CD1c-positive myeloid dendritic cell (primary cell): Measurements from ENCODE around the gene BBLN.
A peak's percentile ranks its signal among the peaks of the same experiment; 100 is the strongest.
"Not testable (repeated sequence)": the region's sequence is repeated elsewhere in the genome, so short reads cannot be mapped to it uniquely, and the experiment has no call there.

Source experiments
- DNase-seq: peaks from one replicate; pipeline ENCODE4 v3.0.0-alpha.2; 2016; ENCODE audit errors: extremely low spot score

BBLN gene

GRCh38 chr9:128124873-128125579 lies 35.0 kb upstream of the BBLN start:
- peak; percentile 77 for DNase-seq

DNA sequence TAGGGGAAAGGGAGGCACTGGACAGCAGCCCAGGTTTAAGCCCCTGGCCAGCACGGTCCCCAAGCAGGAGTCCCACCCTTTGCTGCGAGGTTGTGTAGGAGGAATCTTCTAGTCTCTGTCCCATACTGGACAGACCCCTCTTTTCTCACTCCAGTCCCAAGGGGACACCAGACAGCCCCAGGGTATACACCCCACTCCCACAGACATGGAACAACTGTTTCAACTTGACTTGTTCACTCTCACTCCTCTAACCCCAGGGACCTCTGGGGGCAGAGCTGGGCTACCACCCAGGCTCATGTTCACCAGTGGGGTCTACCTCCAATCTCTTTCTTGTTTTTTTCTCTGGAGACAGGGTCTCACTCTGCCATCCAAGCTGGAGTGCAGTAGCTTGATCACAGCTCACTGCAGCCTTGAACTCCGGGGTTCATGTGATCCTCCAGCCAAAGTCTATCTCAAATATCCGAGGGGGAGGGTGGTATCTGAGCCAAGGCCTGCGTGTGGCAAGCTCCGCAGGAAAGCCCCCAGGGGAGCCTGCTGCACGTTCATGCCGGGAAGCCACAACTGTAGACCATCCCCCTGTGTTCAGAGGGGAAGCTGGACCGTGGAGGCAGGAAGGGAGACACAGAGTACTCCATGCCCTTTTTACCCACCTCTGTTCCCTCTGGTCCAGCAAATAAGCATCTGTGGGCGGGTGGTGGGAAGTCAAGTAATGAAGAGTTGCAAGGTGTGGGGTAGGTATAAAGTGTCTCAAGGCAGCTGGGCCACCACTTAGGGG lies 34.3 kb upstream of the BBLN start:
- DNase-seq, result no peak

DNA sequence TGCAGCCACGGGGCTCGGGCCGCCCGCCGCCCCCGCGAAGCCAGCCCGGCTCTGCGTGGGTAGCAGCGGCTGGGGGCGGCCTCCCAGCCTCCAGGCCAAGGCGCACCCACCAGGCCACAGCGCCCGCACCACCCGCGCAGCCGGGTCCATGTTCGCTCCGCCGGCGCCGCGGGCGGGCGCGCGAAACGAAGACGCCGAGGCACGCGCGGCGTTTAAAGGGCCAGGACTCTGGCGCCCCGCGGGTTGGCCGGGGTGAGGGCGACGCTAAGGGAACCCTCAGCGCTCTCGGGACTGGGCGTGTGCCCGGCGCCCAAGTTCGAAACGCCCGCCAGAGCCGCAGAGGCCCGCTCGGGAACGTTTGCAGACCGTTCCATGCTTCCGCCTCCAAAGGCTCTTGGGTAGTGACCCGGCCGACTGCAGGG lies 32.5 kb upstream of the BBLN start, which contains the start of gene PTGES2:
TSS of gene PTGES2 (minus strand) at position 162 of the 422 bp plus-strand sequence. CDS start at position 150, 12 bp downstream.
- DNase-seq, result peak; percentile 91

DNA sequence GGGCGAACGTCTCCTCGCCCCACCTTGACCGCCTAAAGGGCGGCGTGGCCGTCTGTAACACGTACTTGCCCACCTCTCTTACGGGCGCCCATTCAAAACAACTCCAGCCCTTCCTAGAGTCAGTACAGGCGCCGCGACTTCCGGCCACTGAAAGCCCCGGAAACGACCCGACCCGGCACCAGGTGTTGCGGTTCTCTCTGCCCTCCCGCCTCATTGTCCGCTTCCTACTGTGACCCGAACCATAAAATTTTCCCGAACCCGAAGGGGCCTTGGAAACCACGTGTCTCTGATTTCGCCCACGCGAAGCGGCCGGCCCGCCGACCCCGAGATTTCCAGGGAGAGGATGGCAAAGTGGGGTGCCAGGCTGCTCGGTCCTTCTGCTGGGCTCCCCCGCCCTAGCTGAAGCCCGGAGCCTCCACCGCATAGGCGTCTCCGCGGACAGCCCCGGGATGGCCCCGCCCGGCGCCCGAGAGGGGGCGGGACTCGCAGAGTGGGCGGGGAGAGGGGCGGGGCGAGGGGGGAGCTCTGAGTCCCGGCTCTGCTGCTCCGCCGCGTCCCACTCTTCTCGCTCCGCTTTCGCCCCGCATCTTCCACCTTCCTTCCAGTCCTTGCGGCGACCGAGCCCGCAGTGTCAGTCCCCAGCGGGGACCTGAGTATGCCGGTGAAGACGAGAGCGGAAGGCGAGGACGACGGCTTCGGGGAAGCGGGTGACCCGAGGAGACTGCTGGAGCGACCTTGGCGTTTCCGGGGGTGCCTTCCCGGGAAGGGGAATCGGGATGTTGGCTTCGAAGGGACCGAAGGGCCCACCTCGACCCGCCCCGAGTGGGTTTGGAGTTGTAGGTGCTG lies 31.9 kb upstream of the BBLN start:
- DNase-seq, result peak; percentile 92

GRCh38 chr9:128128836-128129590 lies 31.1 kb upstream of the BBLN start:
- no peak for DNase-seq

- DNase-seq, result not testable (repeated sequence)
Measured at GRCh38 chr9:128129976-128130590, 30.0 kb upstream of the BBLN start.

GRCh38 chr9:128130651-128131050 lies 29.4 kb upstream of the BBLN start:
- not testable (repeated sequence) for DNase-seq

DNA sequence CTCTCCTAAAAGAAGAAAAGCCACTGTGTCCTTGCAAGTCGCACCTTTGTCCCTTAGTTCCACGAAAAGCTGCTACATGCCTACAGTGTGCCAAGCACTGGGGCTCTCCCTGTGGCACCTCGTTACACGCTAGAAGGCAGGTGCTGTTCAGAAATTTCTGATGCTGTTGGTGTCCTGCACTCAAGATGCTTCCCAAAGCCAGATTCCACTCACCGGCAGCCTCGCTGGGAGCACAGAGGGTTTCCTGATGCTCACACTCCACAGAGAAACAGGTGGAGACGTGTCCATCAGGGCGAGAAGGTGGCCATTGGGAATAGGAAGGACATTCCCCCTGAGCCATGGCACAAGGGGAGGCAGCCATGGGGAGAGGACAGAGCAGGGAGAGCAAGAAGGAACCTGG lies 28.7 kb upstream of the BBLN start:
- not testable (repeated sequence) for DNase-seq

DNA sequence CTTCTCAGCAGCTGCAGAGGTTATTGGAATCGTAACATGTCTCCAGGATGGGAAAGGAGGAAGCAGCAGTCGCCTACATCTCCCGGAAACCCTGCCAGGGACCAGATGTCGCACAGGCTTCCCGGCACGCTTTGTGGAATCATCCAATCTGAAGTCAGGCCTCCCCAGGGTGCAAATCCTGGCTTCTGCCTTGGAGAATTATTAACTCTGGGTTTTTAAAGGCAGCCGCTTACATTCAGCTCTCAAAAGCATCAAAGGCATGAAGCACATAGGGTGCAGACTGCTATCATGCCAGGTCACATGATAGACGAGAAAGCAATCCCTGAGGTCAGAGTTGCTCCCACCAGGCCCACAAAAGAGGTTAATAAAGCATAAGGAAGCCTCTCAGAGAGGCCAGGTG lies 27.9 kb upstream of the BBLN start:
- not testable (repeated sequence) for DNase-seq

DNA sequence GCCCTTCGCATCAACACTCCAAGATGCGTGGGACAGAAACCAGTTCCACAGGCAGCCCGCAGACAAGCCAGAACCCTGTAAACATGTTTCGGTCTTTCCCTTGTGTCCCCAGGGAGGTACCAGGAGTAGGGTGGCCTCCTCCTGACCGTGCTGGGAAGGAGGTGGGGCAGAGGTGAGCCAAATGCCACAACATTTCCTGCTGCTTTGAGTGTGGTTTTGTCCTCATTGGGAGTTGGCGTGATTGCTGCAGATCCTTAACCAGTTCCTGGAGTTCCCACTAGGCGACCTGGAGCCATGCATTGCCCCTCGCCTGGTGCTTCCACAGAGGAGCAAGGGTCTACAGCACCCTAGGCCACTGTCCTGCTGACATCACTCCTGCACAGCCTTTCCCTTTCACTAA lies 24.5 kb upstream of the BBLN start:
- DNase-seq, result not testable (repeated sequence)

DNA sequence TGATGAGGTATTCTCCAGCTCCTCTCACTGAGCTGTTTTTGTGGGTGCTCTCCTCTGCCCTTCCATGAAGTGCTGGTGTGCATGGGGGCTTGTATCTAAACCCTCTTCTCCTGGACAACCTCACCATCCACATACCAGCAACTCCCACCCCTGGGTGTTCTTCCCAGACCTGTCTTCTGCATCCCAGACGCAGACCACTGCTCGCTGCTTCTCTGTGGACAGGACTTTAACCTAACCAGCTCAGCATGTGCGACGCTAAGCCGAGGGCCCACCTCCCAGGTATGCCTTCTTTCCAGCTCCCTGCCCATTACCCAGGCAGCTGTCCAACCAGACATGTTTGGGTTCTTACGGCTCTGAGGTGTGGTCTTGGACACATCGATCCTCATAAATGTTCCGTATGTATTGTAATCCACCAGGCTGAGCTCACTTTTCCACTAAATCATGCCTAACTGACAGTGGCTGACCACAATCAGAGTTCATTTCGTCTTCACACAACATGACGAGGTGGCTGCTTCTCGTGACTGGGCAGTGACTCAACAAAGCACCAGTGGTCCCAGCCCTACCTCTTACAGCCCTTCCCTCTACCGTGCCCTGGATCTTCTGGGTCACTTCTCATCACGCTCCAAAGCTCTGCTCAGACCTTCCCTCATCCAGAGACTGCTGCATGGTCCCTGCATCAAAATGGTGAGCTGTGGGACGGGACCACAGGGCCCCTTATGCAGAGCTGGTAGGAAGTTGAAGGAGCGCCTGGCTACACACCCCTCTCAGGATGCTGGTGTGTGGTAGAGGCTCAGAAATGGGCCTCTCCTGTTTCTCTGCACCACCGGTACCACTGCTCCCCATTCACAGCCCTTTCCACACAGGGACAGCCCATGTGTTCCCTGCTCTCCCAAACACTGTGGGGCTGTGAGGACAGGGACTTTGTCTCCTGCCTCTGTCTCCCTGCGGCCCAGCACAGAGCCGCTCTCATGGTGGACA lies 23.0 kb upstream of the BBLN start:
- no peak for DNase-seq

DNA sequence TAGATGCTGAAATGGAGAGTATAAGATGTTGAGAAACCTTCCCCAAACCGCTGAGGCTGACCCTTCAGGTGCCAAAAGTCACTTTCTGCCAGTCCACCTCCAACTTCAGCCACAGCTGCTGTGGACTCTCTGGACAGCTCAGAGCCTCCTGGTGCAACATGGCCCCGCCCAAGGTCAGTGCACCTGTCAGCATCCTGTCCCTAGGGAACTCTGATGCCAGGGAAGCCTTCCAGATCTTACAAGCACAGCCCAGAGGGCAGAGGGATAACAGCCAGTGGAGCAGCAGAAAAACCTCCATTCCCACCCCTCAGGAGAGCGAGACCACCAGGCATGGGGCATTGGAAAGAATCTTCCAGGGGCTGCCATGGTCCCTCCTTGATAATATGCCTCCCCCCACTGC lies 22.1 kb upstream of the BBLN start:
- no peak for DNase-seq

- no peak for DNase-seq
Measured at GRCh38 chr9:128139621-128140020, 20.4 kb upstream of the BBLN start.

DNA sequence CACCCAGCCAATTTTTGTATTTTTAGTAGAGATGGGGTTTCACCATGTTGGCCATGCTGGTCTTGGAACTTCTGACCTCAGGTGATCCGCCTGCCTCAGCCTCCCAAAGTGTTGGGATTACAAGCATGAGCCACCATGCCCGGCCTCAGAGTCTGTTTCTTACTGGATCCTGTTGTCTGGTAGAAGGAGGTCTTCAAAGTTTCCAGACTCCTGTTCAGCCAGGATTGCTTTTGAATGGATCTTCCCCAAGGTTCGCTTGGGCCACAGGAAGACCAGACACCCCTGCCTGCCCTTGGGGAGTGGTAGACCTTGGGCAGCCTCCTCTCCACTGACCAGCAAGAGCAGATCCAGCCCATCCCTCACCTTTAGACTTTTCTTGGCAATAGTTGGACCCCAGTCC lies 18.5 kb upstream of the BBLN start:
- no peak for DNase-seq

DNA sequence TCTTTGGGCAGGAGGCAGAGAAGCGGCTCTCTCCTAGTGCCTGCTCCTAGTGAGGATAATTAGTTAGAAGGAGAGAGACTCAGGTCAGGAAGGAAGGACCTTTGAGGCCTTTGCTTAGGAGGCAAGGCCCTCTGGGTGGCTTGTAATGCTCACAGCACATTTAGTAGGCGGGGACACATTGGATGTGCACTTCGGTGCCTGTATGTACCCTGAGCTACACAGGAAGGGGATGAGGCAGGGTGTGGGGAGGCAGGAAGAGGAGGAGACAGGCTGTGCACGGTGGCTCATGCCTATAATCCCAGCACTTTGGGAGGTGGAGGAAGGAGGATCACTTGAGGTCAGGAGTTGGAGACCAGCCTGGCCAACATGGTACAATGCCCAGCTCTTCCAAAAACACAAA lies 18.0 kb upstream of the BBLN start:
- DNase-seq, result no peak

DNA sequence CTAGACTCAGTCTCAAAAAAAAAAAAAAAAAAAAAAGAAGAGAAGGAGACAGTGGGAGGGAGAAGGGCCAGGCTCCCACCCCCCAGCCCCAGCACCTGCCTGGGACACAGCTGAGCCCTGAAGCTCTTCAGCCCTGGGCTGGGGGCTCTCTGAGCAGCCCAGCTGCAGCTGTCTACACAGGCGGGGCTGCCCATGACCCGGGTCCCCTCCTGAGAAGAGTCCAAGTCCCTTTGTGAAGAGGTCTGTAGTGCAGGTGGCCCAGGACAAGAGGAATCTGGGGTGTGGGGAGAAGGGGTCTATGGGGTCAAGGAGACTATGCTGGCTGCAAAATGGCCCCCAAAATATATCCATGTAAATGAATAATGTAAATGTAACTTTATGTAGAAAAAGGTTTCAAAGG lies 17.5 kb upstream of the BBLN start:
- DNase-seq, result no peak

GRCh38 chr9:128143525-128144238 lies 16.4 kb upstream of the BBLN start:
- no peak for DNase-seq

DNA sequence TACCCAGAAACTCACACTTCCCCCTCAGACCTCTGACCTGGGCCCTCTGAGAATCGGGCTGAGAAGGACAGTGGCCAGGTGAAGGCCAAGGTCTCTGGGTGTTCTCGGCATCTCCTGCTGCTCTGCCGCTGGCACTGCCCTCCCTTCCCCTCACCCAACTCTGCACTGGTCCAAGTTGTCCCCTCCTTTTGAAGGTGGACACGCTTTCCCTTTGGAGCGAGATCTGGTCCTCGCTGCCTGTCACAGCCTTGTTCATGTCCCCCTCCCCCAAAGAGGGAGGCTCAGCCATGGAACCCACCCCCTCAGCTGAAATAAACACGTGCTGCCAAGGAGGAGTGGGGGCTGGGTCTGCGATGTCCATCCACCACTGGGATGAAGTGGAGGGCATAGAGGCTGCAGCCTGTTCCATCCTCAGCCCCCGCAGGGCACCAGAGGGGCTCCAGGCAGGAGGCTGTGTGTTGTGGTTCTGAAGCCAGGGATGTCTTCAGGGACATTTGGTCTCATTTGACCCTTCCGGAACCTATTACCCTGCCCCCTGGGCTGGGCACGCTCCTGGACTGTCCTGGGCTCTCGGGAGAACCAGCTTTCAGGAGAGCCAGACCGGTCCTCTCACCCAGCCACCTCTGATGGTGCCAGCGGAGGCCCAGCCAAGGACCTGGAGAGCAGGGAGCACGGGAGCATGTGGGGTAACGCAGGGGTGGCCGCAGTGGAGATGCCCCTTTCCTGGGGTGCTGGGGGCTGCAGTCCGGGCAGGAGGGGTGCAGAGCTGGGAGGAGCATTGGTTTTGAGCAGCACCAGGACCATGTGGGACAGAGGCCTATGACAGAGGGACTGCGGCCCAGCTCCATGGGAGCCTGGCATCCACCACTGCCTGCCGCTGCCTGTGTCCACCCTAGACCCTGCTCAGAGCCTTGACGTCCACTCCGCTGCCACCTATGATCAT lies 15.6 kb upstream of the BBLN start:
- no peak for DNase-seq
